Measurements from ENCODE around the gene RSBN1.

Gene RSBN1

DNA sequence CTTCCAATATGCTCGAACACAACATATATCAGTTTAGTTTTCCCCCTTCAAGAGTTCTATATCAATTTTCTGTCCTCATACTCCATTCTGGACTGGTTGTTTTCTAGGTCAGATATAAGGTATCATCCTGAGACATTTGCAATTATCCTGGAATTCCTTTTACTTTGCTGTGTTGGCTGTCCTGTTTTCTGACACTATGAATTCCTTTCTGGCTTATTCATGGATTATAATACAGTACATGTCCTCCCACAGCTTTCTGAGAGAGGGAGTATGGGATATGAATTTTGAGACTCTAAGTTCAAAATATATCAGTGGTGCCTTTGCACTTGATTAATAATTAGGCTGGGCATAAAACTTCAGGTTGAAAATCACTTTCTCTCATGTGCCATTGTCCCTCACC lies 64.9 kb downstream of the RSBN1 start:
- no peak for DNase-seq (ENCODE audit: low spot score)

DNA sequence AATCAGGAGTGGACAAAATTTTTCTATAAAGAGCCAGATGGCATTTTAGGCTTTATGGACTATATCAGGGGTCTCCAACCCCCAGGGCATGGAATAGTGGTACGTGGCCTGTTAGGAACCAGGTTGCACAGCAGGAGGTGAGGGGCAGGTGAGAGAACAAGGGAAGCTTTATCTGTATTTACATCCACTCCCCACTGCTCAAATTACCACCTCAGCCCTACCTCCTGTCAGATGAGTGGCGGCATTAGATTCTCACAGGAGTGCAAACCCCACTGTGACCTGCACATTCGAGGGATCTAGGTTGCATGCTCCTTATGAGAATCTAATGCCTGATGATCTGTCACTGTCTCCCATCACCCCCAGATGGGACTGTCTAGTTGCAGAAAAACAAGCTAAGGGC lies 66.9 kb downstream of the RSBN1 start:
- TF ChIP-seq, protein P1, sequence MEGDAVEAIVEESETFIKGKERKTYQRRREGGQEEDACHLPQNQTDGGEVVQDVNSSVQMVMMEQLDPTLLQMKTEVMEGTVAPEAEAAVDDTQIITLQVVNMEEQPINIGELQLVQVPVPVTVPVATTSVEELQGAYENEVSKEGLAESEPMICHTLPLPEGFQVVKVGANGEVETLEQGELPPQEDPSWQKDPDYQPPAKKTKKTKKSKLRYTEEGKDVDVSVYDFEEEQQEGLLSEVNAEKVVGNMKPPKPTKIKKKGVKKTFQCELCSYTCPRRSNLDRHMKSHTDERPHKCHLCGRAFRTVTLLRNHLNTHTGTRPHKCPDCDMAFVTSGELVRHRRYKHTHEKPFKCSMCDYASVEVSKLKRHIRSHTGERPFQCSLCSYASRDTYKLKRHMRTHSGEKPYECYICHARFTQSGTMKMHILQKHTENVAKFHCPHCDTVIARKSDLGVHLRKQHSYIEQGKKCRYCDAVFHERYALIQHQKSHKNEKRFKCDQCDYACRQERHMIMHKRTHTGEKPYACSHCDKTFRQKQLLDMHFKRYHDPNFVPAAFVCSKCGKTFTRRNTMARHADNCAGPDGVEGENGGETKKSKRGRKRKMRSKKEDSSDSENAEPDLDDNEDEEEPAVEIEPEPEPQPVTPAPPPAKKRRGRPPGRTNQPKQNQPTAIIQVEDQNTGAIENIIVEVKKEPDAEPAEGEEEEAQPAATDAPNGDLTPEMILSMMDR (IDR thresholded peaks at IDR 0.05; ENCODE audit: poor library complexity, severe bottlenecking): no peak

More for the DNA sequence above, 64.9 kb downstream of the RSBN1 start:
- Histone ChIP-seq H3K4me1 (ENCODE audit: insufficient read depth, poor library complexity, severe bottlenecking) (no peaks in the 10 kb centered on the region), H3K4me3 (ENCODE audit: severe bottlenecking) (no peak overlapping the region), H3K27me3 (ENCODE audit: insufficient read depth, poor library complexity, severe bottlenecking) (no peaks in the 10 kb centered on the region), H3K27ac (ENCODE audit: poor library complexity, severe bottlenecking) (no peak overlapping the region), H3K9me3 (ENCODE audit: severe bottlenecking) (no peaks in the 10 kb centered on the region), H3K36me3 (ENCODE audit: low read depth) (peaks cover 17% of the 10 kb centered on the region)
- TF ChIP-seq, protein P1 (IDR thresholded peaks at IDR 0.05; ENCODE audit: poor library complexity, severe bottlenecking): no peak
- peak; percentile 63; the same call in 2 of the 3 replicates for ATAC-seq (ENCODE audit: low read depth)

DNA sequence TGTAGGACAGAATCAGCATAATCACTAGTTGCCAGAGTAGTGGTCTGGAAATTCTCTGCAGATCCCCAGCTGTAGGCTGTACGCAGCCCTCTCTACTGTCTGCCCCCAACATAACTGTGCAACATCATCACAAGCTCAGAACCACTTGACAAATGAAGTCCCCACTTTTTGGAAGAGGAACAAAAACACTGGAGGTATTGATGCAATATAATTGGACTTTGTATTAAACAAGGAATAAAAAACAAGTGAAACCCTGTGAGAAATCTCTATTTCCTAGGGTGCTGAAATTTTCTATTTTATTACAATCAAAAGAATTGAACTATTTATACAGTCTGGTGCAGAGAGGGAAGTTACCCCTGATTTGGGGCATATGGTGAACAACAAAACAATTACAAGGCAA lies 68.2 kb downstream of the RSBN1 start:
- Histone ChIP-seq H3K36me3 (ENCODE audit: low read depth) (peaks cover 9% of the 10 kb centered on the region), H3K9me3 (ENCODE audit: severe bottlenecking) (no peaks in the 10 kb centered on the region), H3K27ac (ENCODE audit: poor library complexity, severe bottlenecking) (no peak overlapping the region), H3K4me1 (ENCODE audit: insufficient read depth, poor library complexity, severe bottlenecking) (no peaks in the 10 kb centered on the region), H3K27me3 (ENCODE audit: insufficient read depth, poor library complexity, severe bottlenecking) (no peaks in the 10 kb centered on the region), H3K4me3 (ENCODE audit: severe bottlenecking) (no peak overlapping the region)
- ATAC-seq (ENCODE audit: low read depth): no peak
- TF ChIP-seq, protein P1 (IDR thresholded peaks at IDR 0.05; ENCODE audit: poor library complexity, severe bottlenecking): no peak
- no peak for DNase-seq (ENCODE audit: low spot score)

More for the DNA sequence above, 66.9 kb downstream of the RSBN1 start:
- ATAC-seq (ENCODE audit: low read depth) (no peak), DNase-seq (ENCODE audit: low spot score) (no peak)
- Histone ChIP-seq H3K9me3 (ENCODE audit: severe bottlenecking) (no peaks in the 10 kb centered on the region), H3K36me3 (ENCODE audit: low read depth) (peaks cover 12% of the 10 kb centered on the region), H3K27me3 (ENCODE audit: insufficient read depth, poor library complexity, severe bottlenecking) (no peaks in the 10 kb centered on the region), H3K27ac (ENCODE audit: poor library complexity, severe bottlenecking) (no peak overlapping the region), H3K4me3 (ENCODE audit: severe bottlenecking) (no peak overlapping the region), H3K4me1 (ENCODE audit: insufficient read depth, poor library complexity, severe bottlenecking) (no peaks in the 10 kb centered on the region)

DNA sequence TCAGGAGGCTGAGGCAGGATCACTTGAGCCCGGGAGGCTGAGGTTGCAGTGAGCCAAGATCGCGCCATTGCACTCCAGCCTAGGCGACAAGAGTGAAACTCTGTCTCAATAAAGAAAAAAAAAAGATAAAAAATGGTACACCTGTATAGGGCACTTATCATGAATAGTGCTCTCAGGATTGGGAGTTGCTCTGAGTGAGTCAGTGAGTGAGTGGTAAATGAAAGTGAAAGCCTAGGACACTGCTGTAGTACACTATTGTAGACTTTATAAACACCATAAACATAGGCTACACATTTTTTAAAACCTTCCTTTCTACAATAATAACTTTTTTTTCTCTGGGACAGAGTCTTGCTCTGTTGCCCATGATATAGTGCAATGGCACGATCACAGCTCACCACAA lies 69.8 kb downstream of the RSBN1 start:
- DNase-seq (ENCODE audit: low spot score) (no peak), ATAC-seq (ENCODE audit: low read depth) (no peak)
- peaks cover 8% of the 10 kb centered on the region for H3K36me3 ChIP-seq (ENCODE audit: low read depth)
- H3K4me3 ChIP-seq (ENCODE audit: severe bottlenecking): no peak overlapping the region
- TF ChIP-seq, protein P1 (IDR thresholded peaks at IDR 0.05; ENCODE audit: poor library complexity, severe bottlenecking): no peak
- no peak overlapping the region for H3K27ac ChIP-seq (ENCODE audit: poor library complexity, severe bottlenecking)
- H3K4me1 ChIP-seq (ENCODE audit: insufficient read depth, poor library complexity, severe bottlenecking): no peaks in the 10 kb centered on the region
- H3K9me3 ChIP-seq (ENCODE audit: severe bottlenecking): no peaks in the 10 kb centered on the region
- H3K27me3 ChIP-seq (ENCODE audit: insufficient read depth, poor library complexity, severe bottlenecking): no peaks in the 10 kb centered on the region

DNA sequence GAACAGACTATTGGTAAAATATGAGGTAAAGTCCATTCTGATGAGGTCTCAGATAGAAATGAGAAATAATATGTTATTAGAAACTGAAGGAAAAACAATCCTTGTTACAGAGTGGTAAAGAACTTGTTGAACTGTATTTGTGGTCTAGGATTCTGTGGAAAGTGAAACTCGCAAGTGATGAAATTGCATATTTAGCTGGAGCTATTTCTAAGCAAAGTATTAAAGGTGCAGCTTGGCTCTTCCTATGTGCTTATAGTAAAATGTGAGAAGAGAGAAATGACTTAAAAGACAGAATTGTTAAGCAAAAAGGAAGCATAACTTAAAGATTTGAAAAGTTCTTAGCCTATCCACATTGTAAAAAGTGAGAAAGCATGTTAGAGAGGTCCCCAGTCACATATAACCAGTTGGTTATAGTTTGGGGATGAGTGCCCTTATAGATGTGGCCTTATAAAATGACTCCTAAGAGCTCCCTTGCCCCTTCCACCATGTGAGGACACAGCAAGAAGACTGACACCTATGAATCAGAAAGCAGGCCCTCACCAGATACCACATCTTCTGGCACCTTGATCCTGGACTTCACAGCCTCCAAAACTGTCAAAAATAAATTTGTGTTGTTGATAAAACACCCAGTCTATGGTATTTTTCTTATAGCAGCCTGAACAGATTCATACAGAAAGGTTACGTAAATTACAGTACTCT lies 77.8 kb downstream of the RSBN1 start:
- no peak for ATAC-seq (ENCODE audit: low read depth)
- H3K9me3 ChIP-seq (ENCODE audit: severe bottlenecking): no peaks in the 10 kb centered on the region
- no peaks in the 10 kb centered on the region for H3K27me3 ChIP-seq (ENCODE audit: insufficient read depth, poor library complexity, severe bottlenecking)
- H3K4me1 ChIP-seq (ENCODE audit: insufficient read depth, poor library complexity, severe bottlenecking): no peaks in the 10 kb centered on the region
- H3K36me3 ChIP-seq (ENCODE audit: low read depth): peaks cover 4% of the 10 kb centered on the region; the same call in 1 of the 2 replicates
- no peak overlapping the region for H3K4me3 ChIP-seq (ENCODE audit: severe bottlenecking)
- no peak overlapping the region for H3K27ac ChIP-seq (ENCODE audit: poor library complexity, severe bottlenecking)
- no peak for DNase-seq (ENCODE audit: low spot score)
- TF ChIP-seq, protein P1 (IDR thresholded peaks at IDR 0.05; ENCODE audit: poor library complexity, severe bottlenecking): no peak

Data from RWPE2 (cell line).